Measurements from ENCODE around the gene CAMTA1. TPM values are rescaled to one million over a fixed set of nuclear protein-coding genes. Genes with fewer than 3 reads are reported as not detected.

CAMTA1 gene
- total RNA-seq, 2 donors from 2014 or later, result 105 to 113 TPM

GRCh38 chr1:7564137-7564536 lies 778.9 kb downstream of the CAMTA1 start:
- ATAC-seq (ENCODE audit: insufficient number of reproducible peaks, low FRiP score, low read depth), result no peak
- no peak overlapping the region for H3K4me3 ChIP-seq

GRCh38 chr1:7565099-7565750 lies 780.0 kb downstream of the CAMTA1 start:
- no peaks in the 10 kb centered on the region for H3K4me1 ChIP-seq (ENCODE audit: control insufficient read depth in 1 of 2, low read depth in 2 of 2)
- DNase-seq (ENCODE audit: low spot score) (no peak), ATAC-seq (ENCODE audit: insufficient number of reproducible peaks, low FRiP score, low read depth) (no peak)
- H3K27me3 ChIP-seq (replicated peaks; ENCODE audit: insufficient read depth), result no peaks in the 10 kb centered on the region
- TF ChIP-seq, protein P1, sequence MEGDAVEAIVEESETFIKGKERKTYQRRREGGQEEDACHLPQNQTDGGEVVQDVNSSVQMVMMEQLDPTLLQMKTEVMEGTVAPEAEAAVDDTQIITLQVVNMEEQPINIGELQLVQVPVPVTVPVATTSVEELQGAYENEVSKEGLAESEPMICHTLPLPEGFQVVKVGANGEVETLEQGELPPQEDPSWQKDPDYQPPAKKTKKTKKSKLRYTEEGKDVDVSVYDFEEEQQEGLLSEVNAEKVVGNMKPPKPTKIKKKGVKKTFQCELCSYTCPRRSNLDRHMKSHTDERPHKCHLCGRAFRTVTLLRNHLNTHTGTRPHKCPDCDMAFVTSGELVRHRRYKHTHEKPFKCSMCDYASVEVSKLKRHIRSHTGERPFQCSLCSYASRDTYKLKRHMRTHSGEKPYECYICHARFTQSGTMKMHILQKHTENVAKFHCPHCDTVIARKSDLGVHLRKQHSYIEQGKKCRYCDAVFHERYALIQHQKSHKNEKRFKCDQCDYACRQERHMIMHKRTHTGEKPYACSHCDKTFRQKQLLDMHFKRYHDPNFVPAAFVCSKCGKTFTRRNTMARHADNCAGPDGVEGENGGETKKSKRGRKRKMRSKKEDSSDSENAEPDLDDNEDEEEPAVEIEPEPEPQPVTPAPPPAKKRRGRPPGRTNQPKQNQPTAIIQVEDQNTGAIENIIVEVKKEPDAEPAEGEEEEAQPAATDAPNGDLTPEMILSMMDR (IDR thresholded peaks at IDR 0.05), result no peak
- no peaks in the 10 kb centered on the region for H3K9me3 ChIP-seq
- no peak overlapping the region for H3K4me3 ChIP-seq
- no peak overlapping the region for H3K27ac ChIP-seq
- no peaks in the 10 kb centered on the region for H3K36me3 ChIP-seq

More at GRCh38 chr1:7564137-7564536, 778.9 kb downstream of the CAMTA1 start:
- no peaks in the 10 kb centered on the region for H3K9me3 ChIP-seq
- no peaks in the 10 kb centered on the region for H3K27me3 ChIP-seq (replicated peaks; ENCODE audit: insufficient read depth)
- no peak for DNase-seq (ENCODE audit: low spot score)
- H3K27ac ChIP-seq, result no peak overlapping the region
- no peaks in the 10 kb centered on the region for H3K4me1 ChIP-seq (ENCODE audit: control insufficient read depth in 1 of 2, low read depth in 2 of 2)
- TF ChIP-seq, protein P1 (IDR thresholded peaks at IDR 0.05), result no peak
- H3K36me3 ChIP-seq, result no peaks in the 10 kb centered on the region

- H3K4me3 ChIP-seq, result no peak overlapping the region
- TF ChIP-seq, protein P1 (IDR thresholded peaks at IDR 0.05), result no peak
- H3K36me3 ChIP-seq, result no peaks in the 10 kb centered on the region
- no peaks in the 10 kb centered on the region for H3K9me3 ChIP-seq
- no peaks in the 10 kb centered on the region for H3K27me3 ChIP-seq (replicated peaks; ENCODE audit: insufficient read depth)
- H3K4me1 ChIP-seq (ENCODE audit: control insufficient read depth in 1 of 2, low read depth in 2 of 2), result no peaks in the 10 kb centered on the region
- no peak overlapping the region for H3K27ac ChIP-seq
- no peak for DNase-seq (ENCODE audit: low spot score)
- ATAC-seq (ENCODE audit: insufficient number of reproducible peaks, low FRiP score, low read depth), result no peak
Measured at GRCh38 chr1:7566417-7567375, 781.4 kb downstream of the CAMTA1 start.

GRCh38 chr1:7567376-7567775 lies 782.1 kb downstream of the CAMTA1 start:
- H3K36me3 ChIP-seq, result no peaks in the 10 kb centered on the region
- H3K4me3 ChIP-seq, result no peak overlapping the region
- H3K27me3 ChIP-seq (replicated peaks; ENCODE audit: insufficient read depth), result no peaks in the 10 kb centered on the region
- H3K27ac ChIP-seq, result no peak overlapping the region
- peaks cover 0 to under 1% of the 10 kb centered on the region in 2 donors for H3K4me1 ChIP-seq (ENCODE audit: control insufficient read depth in 1 of 2, low read depth in 2 of 2)
- ATAC-seq (ENCODE audit: insufficient number of reproducible peaks, low FRiP score, low read depth) (no peak), DNase-seq (ENCODE audit: low spot score) (no peak)
- TF ChIP-seq, protein P1 (IDR thresholded peaks at IDR 0.05), result no peak
- no peaks in the 10 kb centered on the region for H3K9me3 ChIP-seq

DNA sequence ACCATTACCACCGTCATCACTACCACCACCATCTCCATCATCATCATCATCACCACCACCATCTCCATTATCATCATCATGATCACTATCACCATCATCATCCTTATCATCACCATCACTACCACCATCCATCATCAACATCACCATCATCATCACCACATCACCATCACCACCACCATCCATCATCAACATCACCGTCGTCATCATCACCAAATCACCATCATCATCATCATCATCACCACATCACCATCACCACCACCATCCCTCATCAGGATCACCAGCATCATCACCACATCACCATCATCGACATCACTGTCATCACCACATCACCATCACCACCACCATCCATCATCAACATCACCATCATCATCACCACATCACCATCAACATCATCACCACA lies 782.8 kb downstream of the CAMTA1 start:
- H3K27ac ChIP-seq, result no peak overlapping the region
- TF ChIP-seq, protein P1 (IDR thresholded peaks at IDR 0.05), result no peak
- H3K9me3 ChIP-seq, result no peaks in the 10 kb centered on the region
- H3K36me3 ChIP-seq, result no peaks in the 10 kb centered on the region
- no peak overlapping the region for H3K4me3 ChIP-seq
- no peaks in the 10 kb centered on the region for H3K27me3 ChIP-seq (replicated peaks; ENCODE audit: insufficient read depth)
- H3K4me1 ChIP-seq (ENCODE audit: control insufficient read depth in 1 of 2, low read depth in 2 of 2), result peaks cover 5 to 7% of the 10 kb centered on the region in 2 donors
- ATAC-seq (ENCODE audit: insufficient number of reproducible peaks, low FRiP score, low read depth) (no peak), DNase-seq (ENCODE audit: low spot score) (no peak)
